Activated naive CD4-positive, alpha-beta T cell (primary cell): ENCODE data around the gene C14orf132.

Source experiments
- DNase-seq, 4 experiments: peaks; one replicate each; lab custom pipeline; 2025; lab: John Stamatoyannopoulos, UW

Gene C14orf132

DNA sequence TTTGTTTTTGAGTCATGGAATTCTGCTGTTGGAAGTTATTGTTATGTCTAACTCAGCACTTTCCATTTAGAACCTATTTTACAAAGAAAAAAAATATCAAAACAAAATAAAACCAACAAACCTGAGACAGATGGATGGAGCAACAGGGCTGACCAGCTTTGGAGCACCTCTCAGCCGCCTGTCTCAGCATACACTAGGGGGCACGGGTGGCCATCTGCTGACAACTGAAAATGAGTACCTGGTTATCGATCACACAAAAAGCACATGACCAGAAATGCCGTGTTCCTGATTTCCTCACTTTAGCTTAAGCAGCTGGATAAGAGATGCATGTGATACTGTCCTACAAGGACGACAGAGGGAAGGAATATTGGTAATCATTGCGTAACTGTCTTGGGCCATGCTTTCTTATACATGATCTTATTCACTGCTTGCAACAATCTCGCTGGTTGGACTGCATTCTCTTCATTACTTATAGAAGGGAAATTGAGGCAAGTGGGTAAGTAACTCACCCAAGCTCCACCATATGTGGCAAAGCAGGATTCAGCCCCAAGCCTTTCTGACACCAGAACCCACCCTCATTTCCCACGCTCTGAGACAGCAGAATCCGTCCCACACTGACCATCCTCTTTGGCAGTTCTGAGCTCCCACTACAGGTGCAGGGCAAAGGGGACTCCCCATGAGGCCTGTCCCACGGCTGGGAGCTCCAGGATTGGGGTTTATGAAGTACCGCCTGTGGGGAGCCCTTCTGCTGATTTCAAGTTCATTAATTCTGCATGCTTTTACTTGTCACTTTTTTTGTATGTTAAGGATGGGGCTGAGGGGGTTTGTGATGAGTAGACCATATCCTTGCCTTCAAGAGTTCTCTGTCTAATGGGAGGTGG, 43.5 kb downstream of the C14orf132 start:
- DNase-seq, result no peak

DNA sequence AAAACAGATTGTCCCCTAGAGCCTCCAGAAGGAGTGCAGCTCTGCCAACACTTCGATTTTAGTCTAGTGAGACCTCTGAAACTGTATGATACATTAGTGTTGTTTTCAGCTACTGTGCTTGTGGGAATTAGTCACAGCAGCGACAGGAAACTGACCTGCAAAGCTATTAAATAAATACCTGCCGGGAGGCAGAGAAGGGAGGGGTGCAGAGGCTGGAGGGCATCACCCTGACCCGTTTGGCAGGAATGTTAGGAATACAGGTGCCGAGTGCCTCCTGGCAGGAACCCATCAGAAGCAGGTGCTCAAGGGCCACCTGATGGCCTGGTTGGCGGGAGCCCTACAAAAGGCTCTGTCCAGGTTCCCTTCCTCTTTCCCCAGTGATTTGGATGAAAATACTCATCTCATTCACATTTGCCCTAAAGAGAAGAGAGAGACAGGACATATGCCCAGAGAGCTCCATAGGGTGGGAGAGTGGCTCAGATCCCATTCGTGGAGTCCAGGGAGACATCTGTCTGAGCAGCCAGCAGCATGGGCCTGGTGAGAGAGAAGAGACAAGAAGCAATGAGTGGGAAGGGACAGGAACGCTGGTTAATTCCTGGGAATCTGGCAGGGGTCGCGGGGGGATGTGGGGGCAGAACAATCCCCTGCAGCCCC, 44.6 kb downstream of the C14orf132 start:
- no peak for DNase-seq

GRCh38 chr14:96084796-96085195, 45.6 kb downstream of the C14orf132 start:
- no peak for DNase-seq

- DNase-seq, result no peak
These were observed 46.2 kb downstream of the C14orf132 start for GRCh38 chr14:96085369-96085768.

DNA sequence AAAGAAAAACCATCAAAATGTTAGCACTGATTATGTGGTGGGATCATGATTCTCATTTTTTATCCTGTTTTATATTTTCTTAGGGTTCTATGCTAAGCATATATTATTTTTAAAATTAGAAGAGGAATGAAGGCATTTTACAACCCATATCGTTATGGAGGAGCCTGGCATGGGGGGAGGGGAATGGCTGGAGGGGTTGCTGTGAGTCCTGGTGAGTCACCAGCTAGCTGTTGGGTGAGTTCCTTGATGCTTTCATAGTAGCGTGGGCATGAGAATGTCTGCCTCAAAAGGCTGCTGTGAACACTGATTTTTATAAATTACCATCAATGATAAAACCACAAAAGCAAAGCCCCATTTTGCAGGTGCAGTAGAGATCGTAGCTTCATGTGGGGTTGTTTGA, 46.9 kb downstream of the C14orf132 start:
- no peak for DNase-seq

DNA sequence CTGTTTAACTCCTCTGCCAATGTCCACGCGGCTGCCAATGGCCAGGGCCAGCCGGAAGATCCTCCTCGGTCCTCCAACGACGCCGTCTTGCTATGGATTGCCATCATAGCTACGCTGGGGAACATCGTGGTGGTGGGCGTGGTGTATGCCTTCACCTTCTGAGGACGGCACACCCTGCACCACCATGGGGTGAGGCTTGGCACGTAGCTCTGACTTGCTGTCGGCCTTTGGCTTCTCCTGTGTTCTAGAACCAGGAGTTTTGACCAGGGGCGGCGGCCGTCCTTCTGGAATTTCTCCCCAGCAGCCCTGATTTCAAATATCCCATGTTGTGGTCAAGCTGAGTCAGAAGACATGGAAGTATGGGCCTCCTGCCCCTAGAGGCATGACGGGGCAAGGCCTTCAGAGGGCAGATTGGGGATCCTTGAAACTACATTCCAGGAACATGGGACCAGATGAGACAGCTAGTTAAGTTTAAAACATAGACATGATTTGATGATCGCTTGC, 47.5 kb downstream of the C14orf132 start:
- DNase-seq, result no peak

GRCh38 chr14:96088074-96088473, 48.9 kb downstream of the C14orf132 start:
- DNase-seq, result no peak

DNA sequence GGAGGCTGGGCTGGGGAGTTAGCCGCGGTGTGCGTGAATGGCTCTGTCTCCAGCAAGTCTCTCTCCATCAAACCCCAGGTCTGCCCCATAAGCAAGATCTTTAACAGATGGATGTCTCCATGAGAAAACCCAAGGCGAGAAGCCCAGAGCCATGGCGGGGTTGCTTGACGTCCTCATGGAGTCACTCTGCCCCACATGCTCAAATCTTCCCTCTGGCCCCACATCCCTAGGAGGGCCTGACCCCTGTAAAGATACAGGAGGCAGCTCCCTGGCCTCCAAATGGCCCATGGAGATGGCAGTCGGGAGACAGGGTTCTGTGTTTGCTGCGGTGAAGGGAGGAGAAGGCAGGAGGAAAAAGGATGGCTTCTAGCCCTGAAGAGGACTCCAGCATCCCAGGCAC, 49.3 kb downstream of the C14orf132 start:
- no peak for DNase-seq

DNA sequence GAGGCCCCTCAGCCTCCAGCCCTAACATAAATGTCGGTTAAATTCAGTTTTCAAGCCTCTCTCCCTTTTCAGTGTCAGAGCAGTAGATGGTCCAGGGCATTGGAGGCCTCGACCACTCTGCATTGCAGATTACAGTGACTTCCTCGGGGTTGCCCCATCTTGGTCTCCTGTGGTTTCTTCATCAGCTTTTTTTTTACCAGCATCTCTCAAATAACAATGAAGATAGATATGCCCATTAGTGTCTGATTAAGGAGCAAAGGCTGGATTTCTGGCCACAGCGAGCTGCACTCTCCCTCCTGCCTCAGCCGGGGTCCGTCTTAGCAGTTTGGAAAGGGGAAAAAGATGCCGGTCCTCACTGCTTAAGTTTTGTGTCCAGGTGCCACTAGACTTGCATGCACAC, 49.7 kb downstream of the C14orf132 start:
- no peak for DNase-seq

DNA sequence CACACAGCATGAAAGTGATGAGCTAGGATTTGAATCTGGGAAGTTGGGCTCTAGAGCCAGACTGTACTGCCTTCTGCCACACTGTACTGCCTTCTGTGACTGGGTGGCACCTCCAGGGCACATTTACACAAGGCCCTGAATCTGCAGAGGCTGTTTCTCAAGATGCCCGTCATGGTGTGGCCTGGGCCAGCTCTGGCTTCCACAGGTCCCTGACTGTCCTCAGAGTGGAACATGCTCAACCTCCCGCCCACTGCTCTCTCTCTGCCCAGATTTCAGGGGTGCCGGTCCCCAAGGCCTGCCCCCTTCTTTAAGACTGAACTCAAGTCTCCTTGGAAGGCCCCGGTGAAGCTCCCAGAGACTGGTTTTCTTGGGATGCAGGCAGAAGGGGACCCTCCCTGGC, 50.2 kb downstream of the C14orf132 start:
- DNase-seq, result no peak

- no peak for DNase-seq
These were observed 51.4 kb downstream of the C14orf132 start for GRCh38 chr14:96090441-96091148.

DNA sequence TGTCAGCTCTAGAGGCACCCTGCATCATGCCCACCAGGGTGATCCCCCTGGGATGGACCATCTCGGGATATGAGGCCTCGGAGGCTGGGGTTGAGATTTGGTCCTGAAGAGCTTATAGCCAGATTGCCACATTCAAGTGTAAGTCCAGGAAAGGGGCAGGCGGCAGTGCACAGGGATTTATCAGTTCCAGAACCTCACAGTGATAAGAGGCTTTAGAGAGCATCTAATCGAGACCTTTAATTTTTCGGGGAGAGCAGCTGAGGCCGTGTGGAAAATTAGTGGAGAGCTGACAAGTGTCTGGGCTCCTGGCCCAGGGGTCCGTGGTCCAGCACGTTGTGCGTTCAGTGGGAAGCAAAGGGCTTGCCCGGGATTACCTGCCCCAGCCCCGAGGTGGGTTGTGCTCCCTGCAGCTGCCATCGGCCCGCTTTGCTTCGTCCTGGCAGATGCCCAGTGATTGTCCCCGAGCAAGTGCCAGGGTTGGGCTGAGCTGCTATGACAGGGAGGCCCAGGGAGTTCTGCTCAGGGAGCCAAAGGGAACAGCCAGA, 52.1 kb downstream of the C14orf132 start:
- DNase-seq, result no peak

- DNase-seq, result no peak
These were observed 52.8 kb downstream of the C14orf132 start for GRCh38 chr14:96091941-96092411.

DNA sequence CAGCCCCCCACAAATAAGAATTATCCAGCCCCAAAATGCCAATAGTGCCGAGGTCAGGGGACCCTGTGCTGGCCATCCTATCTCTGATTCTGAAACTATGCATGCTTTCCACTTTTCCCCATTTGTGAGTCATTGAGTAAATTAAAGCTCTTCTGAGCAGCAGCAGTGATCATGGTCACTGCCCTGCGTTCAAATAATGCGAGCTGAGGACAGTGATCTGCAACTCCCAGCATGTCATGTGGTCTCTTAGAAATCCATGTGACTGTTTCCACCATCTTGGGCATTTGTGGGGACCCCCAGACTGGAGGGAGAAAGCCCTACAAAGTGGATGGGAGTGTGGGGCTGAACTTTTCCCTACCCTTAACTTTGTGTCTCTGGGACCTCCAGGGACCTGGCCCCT, 53.8 kb downstream of the C14orf132 start:
- DNase-seq, result no peak

- DNase-seq, result no peak
These were observed 55.0 kb downstream of the C14orf132 start for GRCh38 chr14:96094211-96094610.

- DNase-seq, result no peak
These were observed 55.5 kb downstream of the C14orf132 start for GRCh38 chr14:96094656-96095055.

DNA sequence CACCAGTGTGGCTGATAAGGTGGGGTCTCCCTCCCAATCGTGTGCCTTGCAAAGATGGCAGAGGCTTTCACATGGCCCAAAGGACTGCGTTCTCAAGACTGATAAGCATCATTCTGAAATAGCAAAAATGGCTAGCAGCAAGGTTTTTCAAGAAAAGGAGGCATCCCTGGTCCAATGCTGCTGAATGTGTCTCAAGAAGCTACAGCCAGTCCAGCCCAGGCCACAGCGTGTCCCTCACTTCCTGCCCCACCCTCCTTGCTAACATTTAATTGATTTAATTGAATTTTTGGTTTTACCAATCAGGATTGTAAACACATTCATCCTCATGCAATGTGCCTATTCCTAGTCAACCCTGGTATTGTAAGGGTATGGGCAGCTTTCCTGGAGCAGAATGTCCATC, 55.9 kb downstream of the C14orf132 start:
- DNase-seq, result no peak

GRCh38 chr14:96095581-96096476, 56.7 kb downstream of the C14orf132 start:
- no peak for DNase-seq

GRCh38 chr14:96096639-96097610, 57.8 kb downstream of the C14orf132 start:
- no peak for DNase-seq

- no peak for DNase-seq
These were observed 58.6 kb downstream of the C14orf132 start for GRCh38 chr14:96097752-96098151.
